HG03342 (cell line): Measurements from ENCODE around the gene TMEM214.
A peak's percentile ranks its signal among the peaks of the same experiment; 100 is the strongest.
"Not testable (repeated sequence)": the region's sequence is repeated elsewhere in the genome, so short reads cannot be mapped to it uniquely, and the experiment has no call there.

ENCODE experiments used
- ATAC-seq: cut with Tn5 transposase; IDR thresholded peaks from one replicate; pipeline ENCODE4 v1.9.1; 2021; ENCODE audit warnings: mild to moderate bottlenecking, moderate library complexity; ENCODE audit not compliant: unreplicated experiment

TMEM214 gene

GRCh38 chr2:27069436-27069835 is 36.7 kb downstream of the TMEM214 start:
- ATAC-seq: no peak

- no peak for ATAC-seq
These were observed 37.3 kb downstream of the TMEM214 start for GRCh38 chr2:27069961-27070618.

- no peak for ATAC-seq
These were observed 38.0 kb downstream of the TMEM214 start for GRCh38 chr2:27070653-27071276.

DNA sequence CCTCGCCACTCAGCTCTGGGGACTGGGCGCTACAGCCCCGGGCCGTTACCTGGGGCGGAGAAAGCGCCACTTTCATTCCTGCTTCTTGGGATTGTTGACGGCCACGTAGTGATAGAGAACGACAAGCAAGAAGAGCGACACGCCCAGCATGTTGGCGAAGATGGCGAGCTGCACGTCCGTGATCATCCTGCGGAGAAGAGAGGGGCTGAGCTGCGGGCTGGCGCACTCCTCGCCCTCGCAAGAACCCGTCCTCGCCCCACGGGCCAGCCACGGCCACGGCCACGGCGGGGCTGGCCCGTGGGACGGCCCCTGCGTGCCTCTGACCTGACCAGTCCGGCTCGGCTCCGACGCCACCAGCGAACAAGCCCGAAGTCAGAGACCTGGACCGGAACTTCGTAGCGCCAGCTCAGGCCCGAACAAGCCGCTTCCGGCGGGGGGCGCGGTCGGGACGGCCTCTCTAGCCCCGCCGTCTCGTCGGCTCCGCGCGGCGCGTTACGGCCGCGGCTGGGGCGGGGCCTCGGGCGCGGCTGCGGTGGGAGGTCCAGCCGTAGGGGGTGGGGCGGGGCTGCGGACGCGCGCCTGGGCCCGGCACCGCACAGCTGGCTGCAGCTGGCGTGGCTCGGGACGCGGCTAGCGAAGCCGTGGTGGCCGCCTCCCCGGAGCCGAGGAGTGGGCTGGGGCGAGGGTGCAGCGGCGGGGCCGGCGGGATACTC is 38.7 kb downstream of the TMEM214 start, which contains the start of gene OST4:
OST4 (minus strand) TSS at position 378 of the 713 bp plus-strand sequence.
- ATAC-seq: peak; percentile 84

DNA sequence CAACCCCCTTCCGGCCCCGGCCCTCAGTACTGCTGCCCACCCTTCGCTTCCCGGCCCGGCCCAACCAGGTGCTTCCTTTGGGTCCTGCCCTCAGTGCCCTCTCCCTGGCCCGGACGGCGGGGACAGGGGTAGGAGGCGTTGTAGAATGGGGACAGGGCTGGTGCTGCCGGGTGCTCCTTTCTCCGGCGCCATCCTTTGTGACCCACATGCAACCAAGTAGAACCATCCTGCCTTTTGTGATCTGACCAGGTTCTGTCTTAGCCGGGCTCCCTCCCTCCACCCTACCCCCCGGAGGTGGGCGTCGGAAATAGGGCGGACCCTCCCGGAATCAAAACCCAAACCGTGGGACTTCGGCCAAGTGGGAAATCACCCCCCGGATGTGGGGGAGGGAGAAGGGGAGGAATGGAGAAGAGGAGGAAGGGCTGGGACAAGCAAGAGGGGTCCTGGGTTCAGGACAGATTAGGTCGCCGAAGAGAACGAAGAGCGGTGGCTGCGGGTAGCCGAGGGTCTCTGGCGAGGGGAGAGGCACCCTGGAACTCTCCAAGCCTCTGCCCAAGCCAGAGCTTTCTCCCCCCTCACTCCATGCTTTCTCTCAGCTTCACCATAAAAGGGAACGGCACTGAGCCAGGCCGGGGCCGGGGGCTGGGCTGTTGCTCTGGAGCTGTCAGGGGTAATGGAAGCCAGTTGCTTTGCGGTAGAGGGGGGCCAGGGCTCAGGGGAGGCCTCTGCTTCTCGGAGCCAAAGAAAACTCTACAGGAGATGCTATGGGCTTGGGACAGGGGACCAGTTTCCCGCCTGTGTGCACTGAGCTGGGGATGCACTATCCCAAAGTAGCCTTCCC is 39.4 kb downstream of the TMEM214 start:
- ATAC-seq: no peak

GRCh38 chr2:27072920-27073319 is 40.2 kb downstream of the TMEM214 start:
- no peak for ATAC-seq

GRCh38 chr2:27073782-27074181 is 41.0 kb downstream of the TMEM214 start:
- no peak for ATAC-seq

GRCh38 chr2:27074738-27075565 is 42.2 kb downstream of the TMEM214 start:
- no peak for ATAC-seq

- ATAC-seq: not testable (repeated sequence)
These were observed 42.8 kb downstream of the TMEM214 start for GRCh38 chr2:27075566-27075871.

DNA sequence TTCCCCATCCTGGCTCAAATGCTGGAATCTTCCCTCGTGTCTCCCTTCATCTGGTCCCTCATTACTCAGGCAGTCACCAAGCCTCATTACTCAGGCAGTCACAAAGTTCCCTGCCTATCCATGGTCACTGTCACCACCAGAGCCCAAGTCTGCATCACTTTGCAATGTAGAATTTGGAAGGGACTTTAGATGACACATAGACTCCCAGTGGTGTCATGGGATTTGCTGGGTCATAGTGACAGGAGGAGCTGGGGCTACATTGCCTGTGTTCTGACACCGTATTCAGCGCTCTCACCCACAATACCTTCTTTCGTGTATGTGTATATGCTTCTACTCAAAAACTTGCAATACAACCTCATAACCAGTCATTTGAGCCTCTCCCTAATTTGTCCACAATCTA is 43.6 kb downstream of the TMEM214 start:
- ATAC-seq: no peak

DNA sequence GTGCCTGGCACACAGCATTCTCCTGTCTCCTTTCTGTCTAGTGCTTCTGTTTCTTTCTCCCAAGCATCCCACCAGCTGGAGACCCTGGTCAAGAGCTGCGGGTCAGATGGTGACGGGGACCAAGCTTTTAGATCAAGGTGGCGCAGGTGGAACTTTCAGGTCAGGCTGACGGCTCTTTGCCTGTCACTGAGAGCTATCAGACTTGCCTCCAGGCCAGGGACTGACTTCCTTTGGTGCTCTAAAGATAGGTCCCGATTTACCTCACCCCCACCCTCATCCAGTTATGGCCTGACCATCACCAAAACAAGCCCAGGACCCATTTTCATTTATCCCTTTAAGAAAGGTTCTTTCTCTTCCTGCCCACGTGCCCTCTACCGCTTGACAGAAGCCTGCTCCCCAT is 44.5 kb downstream of the TMEM214 start:
- ATAC-seq: no peak

DNA sequence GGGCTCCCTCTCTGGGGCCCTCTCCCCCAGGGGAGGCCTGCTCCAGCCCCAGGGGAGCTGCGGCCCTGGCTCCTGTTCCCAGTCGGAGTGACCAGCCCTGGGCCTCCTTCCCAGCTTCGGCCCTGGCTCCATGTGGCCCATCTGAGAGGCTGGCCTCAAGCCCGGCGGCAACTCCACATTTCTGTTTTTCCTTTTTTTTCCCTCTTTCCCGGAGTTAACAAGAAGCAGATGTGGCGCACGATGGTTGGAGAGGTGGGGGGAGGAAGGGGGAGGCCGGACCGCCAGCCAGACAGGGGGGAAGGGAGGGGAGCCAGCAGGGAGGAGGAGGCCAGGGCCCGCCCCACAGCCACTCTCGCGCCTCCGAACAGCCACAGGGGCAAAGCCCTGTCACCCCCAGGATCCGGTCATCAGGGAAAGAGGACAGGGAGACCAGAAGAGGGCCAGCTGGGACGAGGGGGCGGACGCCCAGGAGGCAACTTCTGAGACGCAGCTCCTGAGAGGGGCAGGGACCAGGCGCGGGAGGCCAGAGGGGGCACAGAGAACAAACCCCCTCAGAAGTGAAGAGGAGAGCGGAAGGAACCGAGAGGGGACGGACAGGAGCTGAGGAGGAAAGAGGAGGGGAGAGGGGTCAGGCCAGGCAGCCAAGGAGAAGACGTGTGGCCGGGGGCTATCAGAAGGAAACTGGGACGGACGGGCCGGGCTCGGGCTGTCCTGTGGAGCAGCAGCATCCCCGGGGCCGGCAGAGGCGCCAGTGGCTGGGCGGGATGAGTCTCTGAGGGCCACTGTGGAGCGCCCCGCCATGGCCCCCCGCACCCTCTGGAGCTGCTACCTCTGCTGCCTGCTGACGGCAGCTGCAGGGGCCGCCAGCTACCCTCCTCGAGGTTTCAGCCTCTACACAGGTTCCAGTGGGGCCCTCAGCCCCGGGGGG is 45.8 kb downstream of the TMEM214 start, which contains the start of gene EMILIN1:
EMILIN1 (plus strand) TSS at position 349 of the 928 bp plus-strand sequence; CDS start at position 800, 451 bp downstream.
- no peak for ATAC-seq

- no peak for ATAC-seq
These were observed 46.7 kb downstream of the TMEM214 start for GRCh38 chr2:27079233-27080139.

- ATAC-seq: no peak
These were observed 47.3 kb downstream of the TMEM214 start for GRCh38 chr2:27080140-27080469.

DNA sequence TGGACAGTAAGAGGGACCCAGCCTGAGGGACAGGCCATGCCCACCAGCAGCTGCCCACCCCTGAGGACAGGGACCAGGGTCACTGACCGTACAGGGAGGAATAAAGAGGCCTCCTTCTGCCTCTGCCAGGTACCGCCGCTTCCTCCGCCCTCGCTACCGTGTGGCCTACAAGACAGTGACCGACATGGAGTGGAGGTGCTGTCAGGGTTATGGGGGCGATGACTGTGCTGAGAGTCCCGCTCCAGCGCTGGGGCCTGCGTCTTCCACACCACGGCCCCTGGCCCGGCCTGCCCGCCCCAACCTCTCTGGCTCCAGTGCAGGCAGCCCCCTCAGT is 47.8 kb downstream of the TMEM214 start:
- ATAC-seq: no peak

DNA sequence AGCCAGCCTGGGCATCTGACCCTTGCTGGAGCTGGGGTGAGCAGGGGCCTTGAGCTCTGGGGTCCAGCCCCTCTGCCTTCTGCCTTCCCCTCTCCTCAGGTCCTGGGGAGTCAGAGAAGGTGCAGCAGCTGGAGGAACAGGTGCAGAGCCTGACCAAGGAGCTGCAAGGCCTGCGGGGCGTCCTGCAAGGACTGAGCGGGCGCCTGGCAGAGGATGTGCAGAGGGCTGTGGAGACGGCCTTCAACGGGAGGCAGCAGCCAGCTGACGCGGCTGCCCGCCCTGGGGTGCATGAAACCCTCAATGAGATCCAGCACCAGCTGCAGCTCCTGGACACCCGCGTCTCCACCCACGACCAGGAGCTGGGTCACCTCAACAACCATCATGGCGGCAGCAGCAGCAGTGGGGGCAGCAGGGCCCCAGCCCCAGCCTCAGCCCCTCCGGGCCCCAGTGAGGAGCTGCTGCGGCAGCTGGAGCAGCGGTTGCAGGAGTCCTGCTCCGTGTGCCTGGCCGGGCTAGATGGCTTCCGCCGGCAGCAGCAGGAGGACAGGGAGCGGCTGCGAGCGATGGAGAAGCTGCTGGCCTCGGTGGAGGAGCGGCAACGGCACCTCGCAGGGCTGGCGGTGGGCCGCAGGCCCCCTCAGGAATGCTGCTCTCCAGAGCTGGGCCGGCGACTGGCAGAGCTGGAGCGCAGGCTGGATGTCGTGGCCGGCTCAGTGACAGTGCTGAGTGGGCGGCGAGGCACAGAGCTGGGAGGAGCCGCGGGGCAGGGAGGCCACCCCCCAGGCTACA is 49.4 kb downstream of the TMEM214 start:
- ATAC-seq: no peak

GRCh38 chr2:27082773-27083409 is 50.1 kb downstream of the TMEM214 start:
- no peak for ATAC-seq
